ENCODE measurements around the gene IFNA5.

IFNA5 gene

DNA sequence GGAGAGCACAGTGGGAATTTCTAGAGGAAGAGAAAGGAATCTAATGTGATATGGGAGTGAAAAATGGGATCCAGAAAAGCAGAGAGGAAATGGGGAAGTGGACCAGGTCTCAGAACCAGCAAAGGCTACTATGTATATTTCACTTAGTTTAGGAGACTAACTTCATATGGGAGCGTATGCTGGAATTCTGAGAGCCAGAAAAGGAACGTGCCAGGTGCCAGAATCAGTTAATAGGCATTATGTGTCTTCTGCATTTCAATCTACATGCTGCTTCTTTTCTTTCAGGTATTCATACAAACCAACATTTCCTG, 36.8 kb downstream of the IFNA5 start:
- Mint-ChIP-seq H3K4me3 (no peak overlapping the region), H3K27ac (no peak overlapping the region), H3K9me3 (peaks cover 0 to 2% of the 10 kb centered on the region in 2 donors), H3K36me3 (ENCODE audit: insufficient read depth) (no peaks in the 10 kb centered on the region), H3K27me3 (peaks cover 37 to 56% of the 10 kb centered on the region in 2 donors), H3K4me1 (ENCODE audit: low read depth in 2 of 2) (peaks cover 0 to 4% of the 10 kb centered on the region in 2 donors)
- DNase-seq: no peak
- no peak for ATAC-seq (replicated peaks)

DNA sequence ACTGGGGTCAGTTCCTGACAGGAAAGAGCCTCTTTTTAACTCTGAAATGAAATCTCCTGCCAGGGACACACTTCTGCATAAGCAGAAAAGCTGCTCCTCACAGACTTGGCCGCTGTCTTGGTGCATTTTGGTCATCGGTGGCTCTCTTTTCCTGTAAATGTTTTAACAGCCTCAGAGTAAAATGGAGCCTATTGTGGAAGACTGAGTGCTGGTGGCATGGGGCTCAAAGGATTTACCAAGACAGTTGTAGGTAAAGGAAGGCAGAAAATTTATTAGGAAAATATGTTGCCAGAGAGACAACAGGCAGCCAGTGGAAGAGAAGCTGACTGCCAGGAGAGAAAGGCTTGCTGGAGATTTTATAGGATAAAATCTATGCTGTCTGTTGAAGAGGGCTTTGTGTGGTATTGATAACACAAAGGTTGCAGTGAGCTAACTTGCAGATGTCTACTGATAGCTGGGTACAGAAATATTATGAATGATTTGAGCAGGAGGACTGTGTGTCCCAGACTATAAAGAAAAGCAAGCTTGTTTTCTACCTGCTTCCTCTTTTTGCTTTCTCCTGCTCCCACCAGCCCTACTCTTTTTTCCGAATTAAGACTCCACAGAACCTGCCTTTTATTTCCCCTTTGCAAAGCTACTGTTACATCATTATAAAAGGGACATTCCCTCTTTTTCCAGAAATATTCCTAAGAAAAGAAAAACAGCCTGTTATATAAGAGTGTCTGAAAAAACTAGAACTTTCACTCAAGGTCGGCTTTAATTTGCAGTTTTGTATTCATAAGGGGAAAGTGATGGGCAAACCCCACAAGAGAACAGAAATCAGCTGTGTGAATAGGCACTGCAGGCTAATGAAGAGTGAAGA, 37.4 kb downstream of the IFNA5 start:
- ATAC-seq (replicated peaks): no peak
- peaks cover 31 to 50% of the 10 kb centered on the region in 2 donors for H3K27me3 Mint-ChIP-seq
- H3K27ac Mint-ChIP-seq: no peak overlapping the region
- DNase-seq: no peak
- no peaks in the 10 kb centered on the region for H3K9me3 Mint-ChIP-seq
- peaks cover 0 to 4% of the 10 kb centered on the region in 2 donors for H3K4me1 Mint-ChIP-seq (ENCODE audit: low read depth in 2 of 2)
- H3K36me3 Mint-ChIP-seq (ENCODE audit: insufficient read depth): no peaks in the 10 kb centered on the region
- no peak overlapping the region for H3K4me3 Mint-ChIP-seq

DNA sequence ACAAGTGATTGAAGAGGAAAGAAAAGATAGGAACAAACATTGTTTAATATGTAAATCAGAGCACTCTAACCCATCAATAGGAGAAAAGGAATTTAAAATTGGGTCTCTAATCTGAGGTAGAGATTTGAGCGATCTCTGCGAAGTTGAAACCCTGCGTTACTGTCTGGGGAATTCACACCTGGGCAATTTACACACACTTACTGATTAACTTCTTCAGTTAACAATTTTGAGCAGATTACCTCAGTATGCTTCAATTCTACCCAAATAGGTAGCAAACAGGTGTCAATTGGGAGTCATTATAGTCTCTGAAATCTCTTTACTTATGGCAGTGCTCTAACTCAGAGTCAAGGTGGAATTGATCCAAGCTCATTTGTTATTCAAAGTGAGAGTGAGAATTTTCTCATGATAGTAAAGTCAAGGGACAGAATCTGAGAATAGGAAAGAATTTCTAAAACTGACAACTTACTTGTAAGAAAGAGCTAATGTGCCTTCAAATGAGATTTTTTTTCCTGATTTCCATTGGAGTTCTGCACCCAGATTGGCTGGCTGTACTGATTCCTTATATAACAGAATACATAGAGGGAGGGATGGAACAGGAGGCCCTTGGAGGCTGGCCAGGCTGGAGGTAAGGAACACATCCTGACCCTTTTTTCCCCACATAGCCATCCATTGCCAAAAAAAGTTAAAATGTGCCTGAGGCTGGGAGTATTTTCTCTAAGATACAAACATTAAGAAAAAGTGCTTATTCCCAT, 38.2 kb downstream of the IFNA5 start:
- peaks cover 31 to 43% of the 10 kb centered on the region in 2 donors for H3K27me3 Mint-ChIP-seq
- H3K27ac Mint-ChIP-seq: no peak overlapping the region
- H3K36me3 Mint-ChIP-seq (ENCODE audit: insufficient read depth): no peaks in the 10 kb centered on the region
- H3K9me3 Mint-ChIP-seq: no peaks in the 10 kb centered on the region
- DNase-seq: no peak
- ATAC-seq (replicated peaks): no peak
- no peak overlapping the region for H3K4me3 Mint-ChIP-seq
- H3K4me1 Mint-ChIP-seq (ENCODE audit: low read depth in 2 of 2): peaks cover 0 to 4% of the 10 kb centered on the region in 2 donors

DNA sequence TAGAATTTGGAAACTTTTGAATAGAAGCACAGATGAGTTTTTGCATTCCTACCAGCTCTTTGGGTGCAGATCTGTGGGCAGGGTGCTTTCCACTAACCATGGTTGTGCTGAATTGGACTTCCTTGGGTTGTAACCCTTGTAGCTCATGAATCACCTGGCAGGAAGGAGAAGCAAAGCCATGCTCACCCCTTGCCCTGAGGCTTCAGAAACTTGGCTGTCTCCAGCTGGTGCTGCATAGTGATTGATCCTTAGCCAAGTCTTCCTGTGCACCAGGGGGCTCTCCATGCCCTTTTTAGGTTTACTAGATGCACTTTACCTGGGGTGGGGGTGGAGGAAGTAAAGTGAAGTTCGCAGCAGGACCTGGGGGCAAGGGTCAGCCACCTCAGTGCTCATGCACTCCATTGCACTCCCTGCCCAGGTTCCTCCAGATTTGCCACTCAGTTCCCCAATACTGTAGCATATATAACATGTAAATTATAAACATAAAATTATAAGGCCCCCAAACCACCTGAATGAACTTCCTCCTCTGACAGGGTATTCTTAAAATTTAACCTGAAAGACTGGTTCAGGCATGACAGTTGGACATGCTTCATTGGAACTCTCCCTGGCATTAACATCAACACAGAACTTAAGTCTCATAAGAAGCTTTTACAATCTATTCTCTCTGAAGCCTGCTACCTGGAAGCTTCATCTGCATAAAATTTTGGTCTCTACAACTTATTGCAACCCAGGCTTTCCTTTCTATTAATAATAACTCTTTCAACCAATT, 39.5 kb downstream of the IFNA5 start:
- H3K4me3 Mint-ChIP-seq: no peak overlapping the region
- DNase-seq (no peak), ATAC-seq (replicated peaks) (no peak)
- peaks cover 19 to 30% of the 10 kb centered on the region in 2 donors for H3K27me3 Mint-ChIP-seq
- no peak overlapping the region for H3K27ac Mint-ChIP-seq
- peaks cover 0 to 4% of the 10 kb centered on the region in 2 donors for H3K4me1 Mint-ChIP-seq (ENCODE audit: low read depth in 2 of 2)
- no peaks in the 10 kb centered on the region for H3K36me3 Mint-ChIP-seq (ENCODE audit: insufficient read depth)
- no peaks in the 10 kb centered on the region for H3K9me3 Mint-ChIP-seq

DNA sequence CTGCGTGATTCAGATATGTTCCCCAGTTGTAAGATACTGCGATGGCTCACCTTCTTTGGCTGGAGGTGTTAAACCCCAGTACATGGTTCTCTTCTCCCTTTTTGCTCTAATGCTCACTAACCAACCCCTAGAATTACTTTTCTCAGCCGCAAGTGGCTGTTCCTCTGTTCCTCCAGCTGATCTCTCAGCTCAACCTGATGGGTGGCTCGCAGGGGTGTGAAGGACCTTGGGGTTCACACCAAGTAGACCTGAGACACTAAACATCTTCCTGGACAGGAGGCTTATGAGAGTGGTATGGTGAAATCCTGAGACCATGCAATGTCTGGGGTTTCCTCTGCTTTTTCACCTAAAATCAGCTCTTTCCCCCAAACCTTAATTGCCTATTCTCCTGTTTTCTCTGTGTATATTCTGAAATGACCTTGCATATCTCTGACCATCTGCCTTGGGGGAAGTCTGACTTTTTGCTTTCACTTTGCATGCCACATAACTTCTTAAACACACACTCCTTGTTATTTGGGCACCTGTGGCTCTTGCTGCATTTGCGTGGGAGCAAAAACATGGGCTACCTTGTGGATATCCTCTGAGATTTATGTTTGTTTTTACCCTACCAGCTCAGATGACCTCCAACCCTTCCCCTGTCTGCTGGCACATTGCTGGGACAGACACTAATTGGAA, 49.4 kb downstream of the IFNA5 start:
- no peak overlapping the region for H3K27ac Mint-ChIP-seq
- ATAC-seq (replicated peaks) (no peak), DNase-seq (no peak)
- H3K36me3 Mint-ChIP-seq (ENCODE audit: insufficient read depth): peaks cover 2% of the 10 kb centered on the region
- H3K4me1 Mint-ChIP-seq (ENCODE audit: low read depth in 2 of 2): peaks cover 5 to 8% of the 10 kb centered on the region in 2 donors
- H3K4me3 Mint-ChIP-seq: no peak overlapping the region
- no peaks in the 10 kb centered on the region for H3K9me3 Mint-ChIP-seq
- H3K27me3 Mint-ChIP-seq: peaks cover 29 to 37% of the 10 kb centered on the region in 2 donors
